Hepatic stellate cell (primary cell): ENCODE data around the gene CRYBG1.
"Not testable (repeated sequence)": the region's sequence is repeated elsewhere in the genome, so short reads cannot be mapped to it uniquely, and the experiment has no call there.

Experiments
- DNase-seq: peaks from one replicate; pipeline ENCODE4 v3.0.0; 2011; ENCODE audit warnings: low spot score

The CRYBG1 gene

DNA sequence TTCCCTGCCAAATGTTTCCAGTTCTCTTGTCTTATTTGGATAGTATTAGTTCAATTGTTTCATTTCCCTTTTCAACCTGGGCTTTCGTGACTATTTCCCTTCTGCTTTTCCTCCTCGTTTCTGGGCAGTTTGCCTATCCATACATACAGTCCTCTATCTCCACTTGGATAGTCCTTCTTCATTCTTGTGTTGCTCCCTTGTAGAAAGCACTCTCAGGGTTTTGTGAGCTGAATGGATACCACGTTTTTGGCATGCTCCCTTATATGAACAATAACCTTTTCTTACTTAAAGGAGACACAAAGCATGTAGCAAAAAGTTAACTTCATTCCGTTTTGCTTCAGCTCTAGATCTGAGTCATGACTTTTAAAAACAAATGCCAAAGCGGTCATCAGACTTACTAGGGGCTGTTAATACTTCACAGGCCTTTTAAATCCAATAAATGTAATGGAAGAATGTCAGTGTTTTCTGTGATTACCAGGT, 16.6 kb downstream of the CRYBG1 start:
- DNase-seq = peak; percentile 13

DNA sequence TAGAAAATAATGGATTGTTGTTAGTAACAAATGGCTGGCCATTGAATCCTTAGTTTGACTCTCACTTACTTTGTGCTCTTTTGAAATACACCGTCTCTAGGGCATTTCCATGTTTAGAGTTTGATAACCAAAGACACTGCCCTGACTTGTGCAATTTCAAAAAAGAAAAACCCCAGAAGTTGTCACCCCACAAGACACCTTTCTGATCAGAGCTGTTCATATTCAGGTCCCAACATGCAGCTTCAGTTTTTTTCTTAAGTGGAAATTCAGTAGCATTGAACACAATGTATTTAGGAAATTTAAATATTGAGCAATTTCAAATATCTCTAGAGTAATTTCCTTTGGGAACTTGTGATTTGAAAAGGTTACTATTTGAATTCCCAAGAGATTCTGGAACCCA, 19.4 kb downstream of the CRYBG1 start:
- DNase-seq = no peak

DNA sequence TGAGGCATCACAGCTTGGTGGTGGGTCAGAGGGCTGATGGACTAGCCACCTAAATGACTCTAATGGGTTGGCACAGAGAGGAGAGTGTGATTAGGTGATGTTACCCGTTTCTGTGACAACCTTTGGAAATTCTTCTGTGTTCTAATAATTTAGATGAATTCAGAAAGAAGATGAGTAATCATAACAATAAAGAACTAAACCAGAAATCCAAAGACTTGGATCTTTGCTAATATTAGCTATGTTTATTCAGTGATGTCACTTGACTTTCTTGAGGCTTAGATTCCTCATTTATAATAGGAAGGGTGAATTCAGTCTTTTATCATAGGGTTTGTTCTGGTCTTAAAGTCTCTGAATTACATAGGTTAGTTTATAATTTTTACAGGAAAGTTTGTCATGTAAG, 19.9 kb downstream of the CRYBG1 start:
- DNase-seq = peak; percentile 21

DNA sequence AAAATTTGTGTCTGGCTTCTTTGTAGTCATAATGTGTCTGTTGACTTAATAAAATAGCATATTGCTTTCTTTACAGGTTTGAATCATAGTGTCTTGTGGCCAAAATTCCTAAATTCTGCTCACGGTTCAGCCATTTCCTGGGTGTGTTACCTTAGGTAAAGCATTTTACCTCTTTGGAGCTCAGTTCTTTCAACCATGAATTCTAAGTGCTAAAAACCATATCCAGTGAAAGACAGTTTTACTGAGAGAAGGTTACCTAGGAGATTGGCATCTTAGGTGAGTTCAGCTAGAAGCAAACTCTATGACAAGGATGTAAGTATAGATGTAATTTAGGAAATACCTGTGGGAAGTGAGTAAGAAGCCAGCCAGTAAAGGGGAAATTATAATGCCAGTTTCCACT, 20.7 kb downstream of the CRYBG1 start:
- DNase-seq = no peak

DNA sequence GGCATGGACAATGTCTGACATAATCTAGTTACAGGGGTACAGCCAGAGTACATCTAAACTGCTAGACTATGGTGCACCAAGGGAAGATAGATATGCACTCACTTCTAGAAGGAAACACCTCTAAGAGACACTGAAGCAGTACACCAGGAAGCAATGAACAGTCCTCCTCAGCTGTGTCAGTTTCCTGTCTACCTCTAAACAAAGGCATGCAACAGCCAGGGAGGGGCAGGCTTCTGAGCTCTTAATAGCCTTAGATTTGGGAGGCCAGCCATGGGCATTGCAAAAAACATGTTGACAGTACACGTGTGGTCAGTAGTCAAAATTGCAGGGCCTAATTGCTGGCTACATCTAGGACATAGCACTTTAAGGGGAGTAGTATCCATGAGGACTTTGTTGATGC, 21.4 kb downstream of the CRYBG1 start:
- no peak for DNase-seq

DNA sequence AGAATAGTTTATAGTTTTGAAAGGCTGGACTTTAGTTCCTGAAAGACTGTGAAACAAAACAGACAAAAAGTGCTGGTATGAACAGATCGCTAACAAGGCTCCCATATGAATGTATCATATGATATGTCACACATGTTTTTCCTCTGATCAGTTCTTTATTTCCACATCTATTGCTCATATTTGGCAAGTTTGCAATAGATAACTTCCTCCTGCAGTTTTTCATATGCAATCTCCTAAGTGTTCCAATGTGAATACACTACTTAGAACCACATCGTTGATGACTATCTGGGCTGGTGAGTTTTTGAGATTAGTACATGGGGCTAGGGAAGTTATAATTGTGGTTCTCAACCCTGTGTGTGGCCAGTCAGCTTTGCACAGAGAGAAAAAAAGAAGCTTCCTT, 23.1 kb downstream of the CRYBG1 start:
- DNase-seq = no peak

DNA sequence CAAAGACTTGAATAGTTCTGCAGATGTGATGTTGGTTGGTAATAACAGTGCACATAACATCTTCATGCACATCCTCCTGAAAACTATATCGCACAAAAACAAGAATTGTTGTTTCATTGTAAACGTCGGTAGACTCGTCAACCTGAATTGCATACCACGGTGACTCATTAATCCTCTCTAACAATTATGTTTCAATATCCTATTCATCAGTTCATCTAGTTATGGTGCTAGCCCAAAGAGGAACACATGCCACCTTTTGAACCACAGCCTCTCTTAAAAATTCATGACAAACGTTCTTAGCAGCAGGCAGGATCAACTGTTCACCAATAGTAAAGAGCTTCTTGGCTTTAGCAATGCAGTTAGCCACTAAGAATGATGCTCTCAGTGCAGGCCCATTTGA, 25.0 kb downstream of the CRYBG1 start:
- no peak for DNase-seq

DNA sequence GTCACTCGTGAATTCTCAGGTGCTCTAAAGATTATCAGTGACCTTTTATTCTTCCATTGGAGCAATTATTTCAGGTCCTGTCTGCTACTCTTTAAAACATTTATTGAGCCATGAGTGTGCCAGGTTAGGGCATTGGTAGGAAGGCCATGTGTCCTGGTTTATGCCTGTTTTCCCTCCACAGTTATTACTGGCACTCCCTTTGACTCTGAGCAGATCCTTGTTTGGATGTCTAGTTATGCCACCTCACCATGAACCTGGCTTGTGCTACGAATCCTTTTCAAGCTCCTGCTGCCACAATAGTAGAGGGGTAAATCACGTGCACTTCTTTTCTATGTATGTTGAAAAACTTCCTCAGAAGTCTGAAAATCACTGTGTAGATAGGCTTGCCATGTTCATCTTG, 27.4 kb downstream of the CRYBG1 start:
- no peak for DNase-seq

DNA sequence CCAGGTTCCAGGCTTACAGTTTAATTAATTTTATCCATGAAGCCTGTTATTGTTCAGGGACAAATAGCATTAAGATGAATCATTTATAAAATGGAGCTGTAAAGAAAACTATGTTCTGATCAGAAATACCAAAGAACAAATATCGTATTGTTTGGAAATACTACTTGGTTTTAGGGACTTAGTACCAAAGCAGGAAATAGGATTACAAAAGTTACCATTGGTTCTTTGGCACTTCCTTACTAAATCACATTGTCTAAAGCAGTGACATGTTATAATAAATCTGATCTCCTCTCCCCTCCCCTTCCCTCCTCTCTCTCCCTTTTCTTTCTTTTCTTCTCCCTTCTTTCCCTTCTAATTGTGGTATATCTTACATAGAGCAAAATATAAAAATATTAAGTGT, 29.6 kb downstream of the CRYBG1 start:
- no peak for DNase-seq

DNA sequence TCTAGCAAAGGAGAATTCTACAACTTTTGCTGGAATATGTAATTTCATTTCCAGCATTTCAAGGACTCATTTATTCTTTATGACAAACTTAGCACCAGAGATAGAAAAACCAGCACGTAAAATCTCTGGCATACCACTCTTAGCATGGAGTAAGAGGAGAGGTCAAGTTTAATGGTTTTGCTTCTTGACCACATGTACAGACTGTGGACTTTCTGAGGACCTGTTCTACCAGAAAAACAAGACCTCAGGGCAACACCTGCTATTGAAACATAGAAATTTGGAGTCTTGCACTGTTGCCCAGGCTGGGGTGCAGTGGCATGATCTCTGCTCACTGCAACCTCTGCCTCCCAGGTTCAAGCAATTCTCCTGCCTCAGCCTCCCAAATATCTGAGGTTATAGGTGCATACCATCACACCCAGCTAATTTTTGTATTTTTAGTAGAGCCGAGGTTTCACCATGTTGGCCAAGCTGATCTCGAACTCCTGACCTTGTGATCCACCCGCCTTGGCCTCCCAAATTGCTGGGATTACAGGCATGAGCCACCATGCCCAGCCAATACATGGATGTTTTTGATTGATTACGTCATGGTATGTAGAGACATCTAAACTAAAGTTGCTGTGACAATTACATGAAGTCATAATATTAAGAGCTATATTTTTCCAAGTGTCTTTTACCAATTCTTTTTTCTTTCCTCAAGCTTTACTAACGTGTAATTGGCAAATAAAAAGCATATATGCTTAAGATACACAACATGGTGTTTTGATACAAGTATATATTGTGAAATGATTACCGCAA, 36.1 kb downstream of the CRYBG1 start:
- no peak for DNase-seq

DNA sequence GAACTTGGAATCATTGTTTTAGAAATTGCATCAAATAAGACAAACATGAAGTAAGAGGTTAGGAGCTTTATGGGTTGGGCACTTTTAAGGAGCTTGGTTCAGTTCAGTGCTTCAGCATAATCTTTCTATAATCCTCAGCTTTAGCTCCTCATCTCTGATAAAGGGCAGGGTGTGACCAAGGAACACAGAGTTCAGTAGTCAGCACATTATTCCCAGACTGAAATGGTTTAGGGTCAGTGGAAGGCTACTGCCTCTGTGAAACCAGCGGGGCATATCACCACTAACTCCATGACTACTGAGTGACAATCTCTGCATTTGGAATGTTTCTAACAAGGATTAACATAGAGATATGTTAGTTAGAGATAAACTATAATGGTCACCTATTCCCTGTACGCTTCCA, 36.9 kb downstream of the CRYBG1 start:
- no peak for DNase-seq

DNA sequence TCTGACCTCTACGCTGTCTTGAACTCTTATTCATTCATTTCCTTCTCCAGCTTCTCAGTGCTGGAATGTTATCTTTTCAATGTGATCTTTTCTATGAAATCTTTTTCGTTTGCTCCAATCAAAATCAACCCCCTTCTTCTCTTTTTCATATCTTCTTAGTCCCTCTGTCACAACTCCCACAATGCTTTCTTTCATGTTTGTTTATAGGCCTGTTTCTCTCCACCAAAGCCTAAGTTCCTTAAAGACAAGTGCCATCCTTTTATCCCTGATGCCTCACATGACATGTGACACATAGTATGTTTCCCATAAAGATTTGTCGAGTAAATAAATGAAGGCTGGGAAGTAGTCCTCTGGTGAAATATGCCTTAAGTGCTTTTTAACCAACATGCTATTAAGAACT, 38.1 kb downstream of the CRYBG1 start:
- no peak for DNase-seq

DNA sequence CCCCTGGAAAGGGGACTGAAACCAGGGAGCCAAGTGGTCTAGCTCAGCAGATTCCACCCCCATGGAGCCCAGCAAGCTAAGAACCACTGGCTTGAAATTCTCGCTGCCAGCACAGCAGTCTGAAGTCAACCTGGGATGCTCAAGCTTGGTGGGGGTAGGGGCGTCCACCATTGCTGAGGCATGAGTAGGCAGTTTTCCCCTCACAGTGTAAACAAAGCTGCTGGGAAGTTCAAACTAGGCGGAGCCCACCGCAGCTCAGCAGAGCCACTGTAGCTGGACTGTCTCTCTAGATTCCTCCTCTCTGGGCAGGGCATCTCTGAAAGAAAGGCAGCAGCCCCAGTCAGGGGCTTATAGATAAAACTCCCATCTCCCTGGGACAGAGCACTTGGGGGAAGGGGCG, 44.5 kb downstream of the CRYBG1 start:
- not testable (repeated sequence) for DNase-seq

DNA sequence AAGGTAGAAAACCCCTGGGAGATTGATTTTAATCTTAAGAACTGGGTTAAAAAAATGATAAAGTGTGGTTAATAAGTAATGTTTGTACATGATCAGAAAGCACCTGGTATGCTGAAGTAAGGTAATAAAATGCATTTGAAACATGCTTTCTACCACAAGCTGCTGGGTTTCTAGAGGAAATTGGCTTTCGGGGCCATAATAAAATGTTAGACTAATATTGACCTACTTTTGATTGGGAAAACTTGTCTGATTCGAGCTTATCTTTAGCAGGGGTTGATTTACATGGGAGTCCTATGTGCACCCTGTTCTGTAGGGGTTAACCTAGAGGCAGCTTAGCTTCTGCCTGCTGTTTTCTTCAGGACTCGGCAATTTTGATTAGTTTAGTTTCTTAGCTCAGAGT, 50.5 kb downstream of the CRYBG1 start:
- DNase-seq = no peak

DNA sequence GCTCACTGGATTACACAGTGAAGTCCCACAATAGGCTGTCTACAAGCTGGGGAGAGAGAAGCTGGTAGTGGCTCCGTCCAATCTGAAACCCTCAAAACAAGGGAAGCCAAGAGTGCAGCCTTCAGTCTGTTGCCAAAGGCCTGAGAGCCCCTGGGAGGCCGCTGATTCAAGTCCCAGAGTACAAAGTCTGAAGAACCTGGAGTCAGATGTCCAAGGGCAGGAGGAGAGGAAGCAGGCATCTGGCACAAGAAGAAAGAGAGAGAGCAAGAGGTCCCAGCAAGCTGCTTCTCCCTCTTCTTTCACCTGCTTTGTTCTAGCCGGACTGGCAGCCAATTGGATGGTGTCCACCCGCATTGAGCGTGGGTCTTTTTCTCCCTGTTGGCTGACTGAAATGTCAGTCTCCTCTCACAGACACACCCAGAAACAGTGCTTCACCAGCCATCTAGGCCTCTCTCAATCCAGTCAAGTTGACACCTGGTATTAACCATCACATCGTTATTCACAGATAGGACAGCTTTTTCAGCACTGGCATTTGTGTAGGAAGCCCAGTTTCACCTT, 51.2 kb downstream of the CRYBG1 start:
- no peak for DNase-seq

DNA sequence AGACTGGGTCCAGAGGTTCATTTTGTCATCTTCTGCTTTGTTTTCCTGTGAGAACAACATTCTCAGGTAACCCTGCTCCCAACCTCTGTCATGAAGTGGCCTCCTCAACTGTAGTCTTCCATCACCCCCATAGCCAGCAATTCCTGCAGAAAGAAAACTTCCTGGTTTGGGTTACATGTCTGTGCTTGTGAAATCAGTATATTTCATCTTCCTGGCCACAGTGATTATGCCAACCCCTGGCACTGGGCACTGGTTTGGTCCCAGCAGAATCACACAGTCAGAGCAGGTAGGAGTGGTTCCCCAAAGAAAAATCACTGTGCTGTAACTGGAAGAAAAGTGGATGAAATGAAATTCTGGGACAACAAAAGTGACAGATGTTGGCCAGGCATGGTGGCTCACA, 52.5 kb downstream of the CRYBG1 start:
- DNase-seq = no peak

DNA sequence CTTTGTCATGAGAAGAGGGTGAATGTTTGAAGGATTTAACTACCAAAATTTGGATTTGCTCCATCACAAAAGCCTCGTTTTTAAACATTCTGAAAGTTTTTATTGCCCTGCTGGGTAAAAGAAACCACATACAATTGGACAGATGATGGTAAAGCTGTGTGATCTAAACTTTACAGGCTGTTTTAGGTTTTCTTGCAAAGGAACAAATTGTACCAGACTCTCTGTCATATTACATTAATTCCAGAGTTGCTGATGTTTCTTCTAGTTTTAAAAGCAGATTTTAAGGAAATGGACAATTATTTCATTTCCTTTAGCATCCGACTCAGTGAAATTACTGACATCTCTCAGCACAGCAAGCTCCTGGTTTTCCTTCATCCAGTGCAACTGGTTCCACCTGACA, 53.2 kb downstream of the CRYBG1 start:
- DNase-seq = no peak

DNA sequence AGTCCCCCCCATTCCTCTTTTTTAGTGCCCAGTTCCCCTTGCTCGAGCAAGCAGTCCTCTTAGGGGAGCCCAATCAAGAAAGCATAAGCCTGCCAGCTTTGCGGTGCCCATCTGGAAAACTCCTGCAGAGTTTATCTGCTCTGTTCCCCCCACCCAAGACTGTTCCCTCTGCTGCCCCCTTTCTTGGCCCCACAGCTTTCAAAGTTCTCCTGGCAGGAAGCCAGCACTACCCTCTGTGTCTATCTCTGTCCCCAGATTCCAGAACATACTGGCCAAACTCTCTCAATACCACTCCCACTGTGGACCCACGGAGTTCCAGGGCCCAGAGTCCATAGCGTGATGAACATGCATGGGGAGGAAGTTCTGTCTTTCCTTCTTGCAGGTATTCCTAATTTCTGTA, 55.4 kb downstream of the CRYBG1 start:
- no peak for DNase-seq

DNA sequence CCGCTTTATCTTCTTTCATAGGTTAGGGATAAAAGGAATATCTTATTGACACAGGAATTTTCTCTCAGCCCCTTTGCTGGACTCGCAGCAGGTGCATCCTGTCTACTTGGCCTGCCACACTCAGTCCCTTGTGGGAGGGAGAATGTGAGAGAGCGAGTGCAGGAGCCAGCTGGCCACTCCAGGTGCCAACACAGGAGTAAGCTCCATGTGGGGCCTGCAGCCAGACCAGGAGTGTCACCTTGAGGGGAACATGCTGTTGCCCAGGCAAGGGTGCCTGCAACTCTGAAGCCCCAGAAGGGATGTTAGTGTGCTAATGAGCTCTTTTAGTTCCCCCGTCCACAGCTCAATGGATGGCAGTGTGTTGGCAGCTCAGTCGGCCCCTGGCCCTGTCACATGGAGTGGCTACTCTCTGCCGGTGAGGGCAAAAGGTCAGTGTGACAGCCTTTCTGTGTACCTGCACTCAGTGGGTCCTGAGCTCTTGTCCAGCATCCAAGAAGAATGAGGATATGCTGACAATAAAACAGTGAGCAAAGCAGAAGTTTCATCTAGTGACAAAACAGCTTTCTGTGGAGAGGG, 57.1 kb downstream of the CRYBG1 start:
- no peak for DNase-seq

DNA sequence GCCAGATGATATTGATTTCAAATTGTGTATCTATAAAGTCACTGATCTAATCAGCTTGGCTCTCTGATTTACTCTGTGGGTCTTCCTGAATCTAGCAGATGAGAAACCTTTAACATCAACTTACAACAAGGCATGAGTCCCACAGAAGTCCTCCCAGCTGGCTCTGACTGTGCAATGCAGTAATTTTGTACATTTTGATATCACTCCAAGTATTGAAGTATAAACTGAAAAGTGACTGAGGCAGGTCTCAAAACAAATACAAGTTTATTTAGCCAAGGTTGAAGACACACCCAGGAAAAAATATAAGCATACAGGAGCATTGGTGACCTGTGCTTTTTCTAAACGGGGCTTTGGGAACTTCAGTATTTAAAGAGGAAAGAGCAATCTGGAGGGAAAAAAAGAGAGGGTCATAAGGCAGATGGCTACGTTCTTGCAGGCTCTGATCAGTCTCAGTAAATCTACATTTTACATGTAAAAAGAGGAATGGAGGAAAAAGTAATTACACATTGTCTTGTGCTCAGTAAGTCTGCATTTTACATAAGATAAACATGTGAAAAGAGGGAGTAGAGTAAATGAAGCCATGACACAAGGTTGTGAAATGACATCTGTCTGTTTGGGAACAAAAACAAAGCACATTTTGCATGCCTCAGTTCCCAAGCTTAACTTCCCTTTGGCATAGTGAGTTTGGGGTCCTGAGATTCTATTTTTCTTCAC, 59.5 kb downstream of the CRYBG1 start:
- no peak for DNase-seq

DNA sequence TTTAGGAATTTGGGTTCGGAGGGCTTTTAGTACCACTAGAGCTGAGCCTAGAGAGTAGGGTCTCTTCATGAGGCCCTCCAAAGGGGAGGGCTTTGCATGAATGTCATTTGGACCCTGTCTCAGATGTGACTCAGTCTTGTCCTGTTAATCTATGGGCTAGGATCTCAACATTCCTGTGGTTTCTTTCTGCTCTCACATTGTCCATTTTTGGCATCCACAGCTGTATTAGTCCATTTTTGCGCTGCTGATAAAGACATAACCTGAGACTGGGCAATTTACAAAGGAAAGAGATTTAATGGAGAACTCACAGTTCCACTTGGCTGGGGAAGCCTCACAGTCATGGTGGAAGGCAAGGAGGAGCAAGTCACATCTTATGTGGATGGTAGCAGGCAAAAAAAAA, 61.0 kb downstream of the CRYBG1 start:
- no peak for DNase-seq

DNA sequence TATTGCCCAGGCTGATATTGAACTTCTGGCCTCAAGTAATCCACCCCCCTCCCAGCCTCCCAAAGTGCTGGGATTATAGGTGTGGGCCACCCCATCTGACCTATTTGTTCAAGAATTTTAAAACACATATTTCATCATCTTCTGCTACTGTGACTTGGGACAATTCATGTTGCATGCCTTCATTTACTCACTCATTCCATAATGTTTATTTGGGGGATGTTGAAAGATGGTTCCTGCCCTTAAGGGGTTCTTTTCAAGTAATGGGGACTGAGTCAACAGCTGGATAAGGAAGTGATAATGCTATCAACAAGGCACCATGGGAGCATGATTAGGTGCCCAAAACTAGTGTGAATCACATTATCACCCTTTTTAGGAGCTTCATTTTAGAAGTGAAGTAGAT, 62.0 kb downstream of the CRYBG1 start:
- DNase-seq = no peak

DNA sequence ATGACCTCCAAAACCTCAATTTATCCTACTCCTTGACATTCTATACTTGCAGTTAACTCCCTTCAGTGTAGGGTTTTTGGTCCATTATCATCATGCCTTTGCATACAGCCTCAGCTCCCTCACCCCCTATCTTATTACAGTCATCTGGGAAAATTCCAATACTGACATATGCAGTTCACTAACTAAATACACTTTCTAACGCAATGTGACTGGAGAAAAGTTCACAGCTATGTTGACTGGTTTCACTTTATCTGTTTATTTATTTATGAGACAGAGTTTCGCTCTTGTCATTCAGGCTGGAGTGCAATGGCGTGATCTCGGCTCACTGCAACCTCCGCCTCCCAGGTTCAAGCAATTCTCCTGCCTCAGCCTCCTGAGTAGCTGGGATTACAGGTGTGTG, 64.9 kb downstream of the CRYBG1 start:
- DNase-seq = no peak
